Esophagus mucosa (tissue), 1 donor: ENCODE measurements around the gene SLC25A47. TPM values are rescaled to one million over a fixed set of nuclear protein-coding genes. Genes with fewer than 3 reads are reported as not detected.
A peak's percentile ranks its signal among the peaks of the same experiment; 100 is the strongest.
"Not testable (repeated sequence)": the region's sequence is repeated elsewhere in the genome, so short reads cannot be mapped to it uniquely, and the experiment has no call there.

Source experiments
- ATAC-seq: fragments of 200-7000 bp; cut with Tn5 transposase; one replicate; pipeline ENCODE4 v1.9.1; 2020
- total RNA-seq: library from RNA; stranded (reverse); gene quantifications from one replicate; pipeline ENCODE4 v1.2.4, GENCODE V29; 2023
- donor health status: DM: yes; HTN: yes; CAD: no.

Gene SLC25A47
- total RNA-seq, 1 donor from 2014 or later = not detected

DNA sequence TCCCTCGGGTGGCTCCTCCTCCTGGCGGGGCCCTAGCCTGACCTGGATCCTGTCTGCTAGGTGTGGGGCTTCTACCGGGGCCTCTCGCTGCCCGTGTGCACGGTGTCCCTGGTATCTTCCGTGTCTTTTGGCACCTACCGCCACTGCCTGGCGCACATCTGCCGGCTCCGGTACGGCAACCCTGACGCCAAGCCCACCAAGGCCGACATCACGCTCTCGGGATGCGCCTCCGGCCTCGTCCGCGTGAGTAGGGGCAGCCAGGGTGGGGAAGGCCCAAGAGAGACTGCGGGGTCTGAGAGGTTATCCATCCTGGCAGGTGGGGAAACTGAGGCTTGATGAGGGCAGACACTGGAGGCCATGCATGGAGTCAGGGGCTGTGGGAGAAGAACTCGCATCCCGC is 4.0 kb downstream of the SLC25A47 start:
- ATAC-seq = no peak

DNA sequence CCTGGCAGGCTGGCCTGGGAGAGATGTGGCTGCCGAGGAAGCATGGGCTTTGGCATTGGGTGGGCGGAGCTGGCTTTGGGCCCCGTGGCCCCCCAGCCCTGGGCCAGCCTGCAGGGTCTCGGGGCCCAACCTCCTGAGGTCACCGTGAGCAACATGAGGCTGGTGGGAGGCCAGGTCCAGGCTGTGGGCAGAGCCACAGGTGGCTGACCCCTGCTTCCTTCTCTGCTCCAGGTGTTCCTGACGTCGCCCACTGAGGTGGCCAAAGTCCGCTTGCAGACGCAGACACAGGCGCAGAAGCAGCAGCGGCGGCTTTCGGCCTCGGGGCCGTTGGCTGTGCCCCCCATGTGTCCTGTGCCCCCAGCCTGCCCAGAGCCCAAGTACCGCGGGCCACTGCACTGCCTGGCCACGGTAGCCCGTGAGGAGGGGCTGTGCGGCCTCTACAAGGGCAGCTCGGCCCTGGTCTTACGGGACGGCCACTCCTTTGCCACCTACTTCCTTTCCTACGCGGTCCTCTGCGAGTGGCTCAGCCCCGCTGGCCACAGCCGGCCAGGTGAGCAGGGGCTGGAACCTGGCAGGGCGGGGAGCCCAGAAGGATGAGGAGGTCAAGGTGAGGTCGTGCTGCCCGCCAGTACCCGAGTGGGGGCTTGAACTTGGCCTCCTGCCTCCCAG is 5.5 kb downstream of the SLC25A47 start:
- ATAC-seq = no peak

DNA sequence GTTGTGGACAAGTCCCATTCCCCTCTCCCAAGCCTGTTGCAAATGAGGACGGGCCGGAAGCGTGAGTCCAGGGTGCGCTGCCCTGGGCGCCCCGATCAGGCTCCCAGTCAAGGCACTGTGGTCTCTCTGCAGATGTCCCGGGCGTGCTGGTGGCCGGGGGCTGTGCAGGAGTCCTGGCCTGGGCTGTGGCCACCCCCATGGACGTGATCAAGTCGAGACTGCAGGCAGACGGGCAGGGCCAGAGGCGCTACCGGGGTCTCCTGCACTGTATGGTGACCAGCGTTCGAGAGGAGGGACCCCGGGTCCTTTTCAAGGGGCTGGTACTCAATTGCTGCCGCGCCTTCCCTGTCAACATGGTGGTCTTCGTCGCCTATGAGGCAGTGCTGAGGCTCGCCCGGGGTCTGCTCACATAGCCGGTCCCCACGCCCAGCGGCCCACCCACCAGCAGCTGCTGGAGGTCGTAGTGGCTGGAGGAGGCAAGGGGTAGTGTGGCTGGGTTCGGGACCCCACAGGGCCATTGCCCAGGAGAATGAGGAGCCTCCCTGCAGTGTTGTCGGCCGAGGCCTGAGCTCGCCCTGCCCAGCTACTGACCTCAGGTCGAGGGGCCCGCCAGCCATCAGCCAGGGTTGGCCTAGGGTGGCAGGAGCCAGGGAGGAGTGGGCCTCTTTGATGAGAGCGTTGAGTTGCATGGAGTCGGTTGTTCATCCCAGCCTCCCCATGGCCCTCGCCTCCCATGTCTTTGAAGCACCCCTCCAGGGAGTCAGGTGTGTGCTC is 6.3 kb downstream of the SLC25A47 start:
- ATAC-seq = no peak

- no peak for ATAC-seq
These were observed 6.8 kb downstream of the SLC25A47 start for GRCh38 chr14:100330007-100330344.

GRCh38 chr14:100330388-100330931 is 7.3 kb downstream of the SLC25A47 start:
- ATAC-seq = no peak

DNA sequence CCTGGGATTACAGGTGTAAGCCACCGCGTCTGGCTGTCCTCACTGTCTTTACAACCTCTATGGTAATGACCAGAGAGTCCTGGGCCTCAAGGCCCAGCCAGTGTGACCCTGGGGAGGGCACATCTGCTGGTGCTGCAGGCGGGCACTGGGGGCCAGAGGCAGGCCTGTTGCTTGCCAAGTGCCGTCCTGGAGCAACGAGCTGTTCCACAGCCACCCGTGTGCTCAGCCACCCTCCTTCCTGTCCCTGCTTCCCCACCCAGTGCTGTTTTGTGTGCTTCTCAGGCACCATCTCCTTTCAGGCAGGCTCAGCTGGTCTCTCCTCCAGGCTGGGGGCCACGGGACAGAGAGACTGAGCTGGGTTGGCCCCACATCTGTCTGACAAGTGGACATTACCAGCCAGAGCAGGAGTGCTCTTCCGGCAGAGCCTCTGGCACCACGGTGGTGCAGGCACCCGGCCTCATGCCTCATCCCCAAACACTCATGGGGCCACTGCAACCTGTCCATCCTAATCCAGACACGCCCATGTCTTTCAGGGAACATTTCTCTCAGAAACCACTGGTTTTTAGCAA is 9.0 kb downstream of the SLC25A47 start:
- no peak for ATAC-seq

GRCh38 chr14:100332797-100333196 is 9.7 kb downstream of the SLC25A47 start:
- ATAC-seq = peak; percentile 18

DNA sequence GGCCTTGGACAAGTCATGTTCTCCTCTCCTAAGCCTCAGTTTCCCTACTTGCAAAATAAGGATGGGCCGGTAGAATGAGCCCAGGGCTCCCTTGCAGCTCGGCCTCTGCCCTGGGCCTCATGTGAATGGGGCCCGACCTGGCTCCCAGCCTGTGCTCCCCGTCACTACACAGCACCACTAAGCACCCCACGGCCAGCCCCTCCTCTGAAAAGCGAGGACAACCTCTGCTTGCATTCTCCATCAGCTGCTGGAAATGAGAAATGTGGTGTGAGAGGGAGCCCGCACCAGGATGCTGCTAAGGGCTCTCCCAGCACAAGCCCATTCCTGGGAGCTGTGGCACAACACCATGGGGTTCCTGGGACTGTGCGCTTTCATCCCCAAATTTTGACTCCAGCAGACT is 10.2 kb downstream of the SLC25A47 start:
- ATAC-seq = no peak

DNA sequence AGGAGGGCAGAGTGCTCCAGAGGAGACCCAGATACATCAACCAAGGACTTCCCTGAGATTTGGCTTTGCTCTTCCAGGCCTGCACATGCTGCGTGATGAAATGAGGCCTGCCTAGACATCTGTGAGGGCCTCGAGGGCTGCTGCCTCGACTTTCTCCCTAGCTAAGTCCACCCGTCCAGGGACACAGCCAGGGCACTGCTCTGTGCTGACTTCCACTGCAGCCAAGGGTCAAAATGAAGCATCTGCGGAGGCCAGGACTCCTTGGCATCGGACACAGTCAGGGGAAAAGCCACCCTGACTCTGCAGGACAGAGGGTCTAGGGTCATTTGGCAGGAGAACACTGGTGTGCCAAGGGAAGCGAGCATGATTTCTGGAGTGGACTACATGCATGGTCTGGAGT is 10.7 kb downstream of the SLC25A47 start:
- ATAC-seq = no peak

DNA sequence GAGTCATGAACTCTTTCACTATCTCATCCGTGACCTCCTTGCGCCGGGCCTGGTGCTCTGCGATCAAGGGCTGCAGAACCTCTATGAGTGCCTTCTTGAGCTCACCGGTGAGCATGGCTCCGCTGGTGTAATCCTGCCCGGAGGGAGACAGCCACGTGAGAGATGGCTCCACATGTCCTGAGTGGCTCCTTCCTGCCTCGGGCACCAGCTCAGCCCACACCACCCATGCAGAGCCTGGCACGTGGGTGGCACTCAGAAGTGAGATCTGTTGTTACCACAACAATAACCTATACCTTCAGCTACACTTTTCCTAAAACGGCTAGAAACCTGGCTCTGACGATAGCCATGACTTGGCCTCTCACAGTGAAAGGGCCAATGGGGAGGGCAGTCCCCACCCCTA is 11.8 kb downstream of the SLC25A47 start:
- no peak for ATAC-seq

DNA sequence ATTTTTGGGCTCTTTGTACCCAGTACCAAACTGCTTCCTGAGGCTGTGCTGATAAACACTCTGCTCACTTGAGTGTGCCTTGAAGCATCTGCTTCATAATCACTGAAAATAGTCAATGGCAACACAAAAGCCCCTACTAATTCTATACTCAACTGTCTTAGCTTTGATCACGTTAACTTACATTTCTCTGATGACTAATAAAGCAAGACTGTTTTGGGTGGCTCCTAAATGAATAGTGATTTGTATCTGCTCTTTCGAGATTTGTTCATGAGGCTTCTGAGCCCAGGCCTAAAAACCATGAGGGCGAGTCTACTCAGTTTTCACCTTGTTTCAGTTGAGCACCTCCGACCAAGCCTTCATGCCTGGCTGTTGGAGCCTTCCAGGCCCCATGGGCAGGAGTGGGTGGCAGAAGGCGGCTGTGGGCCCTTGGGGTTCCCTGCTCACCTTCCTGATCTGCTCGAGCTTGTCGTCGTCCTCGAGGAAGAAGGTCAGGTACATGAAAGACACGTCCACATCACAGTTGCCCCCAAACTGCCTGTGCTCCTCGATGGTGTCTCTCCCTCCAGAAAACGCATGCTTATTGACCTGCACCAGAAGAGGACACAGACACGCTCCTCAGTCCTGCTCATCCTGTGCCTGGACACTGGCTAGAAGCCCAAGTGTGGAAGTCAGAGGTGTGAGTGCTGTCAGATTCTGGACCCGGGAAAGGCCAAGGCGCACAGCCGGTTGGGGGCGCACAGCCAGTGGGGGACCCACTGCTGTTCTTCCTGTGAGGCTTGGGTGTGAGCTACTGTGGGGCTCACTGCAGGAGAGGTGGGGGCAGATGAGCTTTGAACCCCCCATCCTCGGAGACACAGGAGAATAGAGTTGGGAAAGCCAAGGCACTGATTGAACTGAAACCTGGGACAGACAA is 13.7 kb downstream of the SLC25A47 start:
- no peak for ATAC-seq

GRCh38 chr14:100339766-100340422 is 16.8 kb downstream of the SLC25A47 start:
- ATAC-seq = no peak

DNA sequence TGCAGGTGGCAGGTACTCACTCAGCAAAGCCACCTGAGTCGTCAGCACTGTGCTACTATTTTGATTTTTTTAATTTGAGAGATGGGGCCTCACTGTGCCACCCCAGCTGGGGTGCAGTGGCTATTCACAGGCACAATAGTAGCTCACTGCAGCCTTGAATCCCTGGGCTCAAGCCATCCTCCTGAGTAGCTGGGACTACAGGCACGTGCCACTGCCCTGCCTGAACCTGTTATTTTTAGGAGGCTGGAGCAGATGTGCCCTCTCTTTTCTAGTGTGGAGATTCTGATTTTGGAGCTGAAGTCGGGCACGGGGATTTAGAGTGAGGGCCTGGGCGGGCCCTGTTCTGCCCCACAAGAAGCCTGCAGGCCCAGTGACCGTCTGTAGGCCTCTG is 17.3 kb downstream of the SLC25A47 start:
- peak; percentile 7 for ATAC-seq

DNA sequence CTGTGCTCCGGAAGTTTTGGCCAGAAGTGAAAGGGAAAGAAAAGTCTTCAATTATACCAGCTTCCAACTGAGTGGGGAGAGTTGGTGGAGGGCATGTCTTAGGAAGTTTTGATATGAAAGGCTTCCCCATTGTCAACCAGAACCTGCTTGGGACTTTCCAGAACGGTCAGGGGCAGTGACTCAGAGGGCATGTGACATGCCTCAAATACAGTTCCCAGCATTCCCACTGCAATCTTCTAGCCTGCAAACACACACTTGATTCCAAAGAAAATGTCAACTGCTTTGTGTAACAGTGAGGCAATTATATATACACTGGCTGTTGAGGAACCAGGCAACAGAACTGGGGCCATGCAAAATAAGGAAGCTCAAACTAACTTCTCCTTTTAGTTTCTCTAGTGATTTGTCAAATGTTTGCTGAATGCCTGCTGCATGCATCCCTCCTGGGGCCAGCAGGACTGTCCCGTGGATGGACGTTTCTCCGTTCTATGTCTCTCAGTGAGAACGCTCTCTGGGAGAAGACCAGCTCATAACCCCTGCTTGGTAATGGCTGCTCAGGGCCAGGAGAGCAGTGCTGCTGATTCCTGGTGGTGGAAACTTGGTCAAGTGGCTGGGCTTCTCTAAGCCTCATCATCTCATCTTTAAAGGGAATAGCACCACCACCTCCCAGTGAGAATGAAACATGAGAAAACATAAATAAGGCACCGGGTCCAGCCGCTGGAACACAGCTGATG is 18.3 kb downstream of the SLC25A47 start:
- ATAC-seq = peak; percentile 72

DNA sequence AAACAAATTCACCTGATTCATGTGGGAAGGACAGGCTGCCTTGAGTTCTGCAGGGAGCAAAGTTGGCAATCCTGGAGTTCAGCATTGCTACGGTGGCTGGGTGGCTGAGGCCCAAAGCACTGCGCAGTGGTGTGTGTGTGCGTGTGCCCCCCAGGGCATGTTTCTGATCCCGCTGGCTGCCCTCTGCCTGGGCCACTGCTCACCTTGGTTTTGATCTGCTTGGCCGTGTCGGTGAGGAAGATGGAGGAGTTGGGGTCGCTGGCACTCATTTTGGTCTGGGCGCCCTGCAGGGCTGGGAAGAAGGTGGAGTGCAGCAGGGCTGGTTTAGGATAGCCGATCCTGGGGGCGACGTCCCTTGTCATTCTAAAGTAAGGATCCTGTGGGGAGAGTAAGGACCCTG is 19.1 kb downstream of the SLC25A47 start:
- peak; percentile 21 for ATAC-seq

- ATAC-seq = not testable (repeated sequence)
These were observed 19.7 kb downstream of the SLC25A47 start for GRCh38 chr14:100342826-100343225.

DNA sequence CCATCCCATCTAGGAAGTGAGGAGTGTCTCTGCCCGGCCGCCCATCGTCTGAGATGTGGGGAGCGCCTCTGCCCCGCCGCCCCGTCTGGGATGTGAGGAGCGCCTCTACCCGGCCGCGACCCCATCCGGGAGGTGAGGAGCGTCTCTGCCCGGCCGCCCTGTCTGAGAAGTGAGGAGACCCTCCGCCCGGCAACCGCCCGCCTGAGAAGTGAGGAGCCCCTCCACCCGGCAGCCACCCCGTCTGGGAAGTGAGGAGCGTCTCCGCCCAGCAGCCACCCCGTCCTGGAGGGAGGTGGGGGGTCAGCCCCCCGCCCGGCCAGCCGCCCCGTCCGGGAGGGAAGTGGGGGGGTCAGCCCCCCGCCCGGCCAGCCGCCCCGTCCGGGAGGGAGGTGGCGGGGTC is 21.5 kb downstream of the SLC25A47 start:
- not testable (repeated sequence) for ATAC-seq

DNA sequence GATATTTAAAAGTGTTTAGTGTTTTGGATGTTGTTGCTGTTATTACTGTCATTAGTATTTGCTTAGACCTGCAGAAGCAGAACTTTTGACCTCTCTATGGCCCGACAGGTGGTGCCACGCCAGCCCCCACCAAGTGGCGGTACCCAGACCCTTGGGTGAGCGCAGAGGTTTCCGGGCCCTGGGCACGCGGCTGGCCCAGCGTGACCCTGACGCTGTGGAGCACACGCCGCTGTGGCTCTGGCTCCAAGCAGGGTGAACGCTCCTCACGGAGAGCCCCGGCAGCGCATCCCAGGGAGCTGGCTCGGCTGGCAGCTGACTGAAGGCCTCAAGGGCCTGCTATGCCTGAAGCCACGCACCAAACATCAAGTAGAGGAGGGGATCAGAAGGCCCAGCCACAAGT is 22.6 kb downstream of the SLC25A47 start:
- ATAC-seq = peak; percentile 8

DNA sequence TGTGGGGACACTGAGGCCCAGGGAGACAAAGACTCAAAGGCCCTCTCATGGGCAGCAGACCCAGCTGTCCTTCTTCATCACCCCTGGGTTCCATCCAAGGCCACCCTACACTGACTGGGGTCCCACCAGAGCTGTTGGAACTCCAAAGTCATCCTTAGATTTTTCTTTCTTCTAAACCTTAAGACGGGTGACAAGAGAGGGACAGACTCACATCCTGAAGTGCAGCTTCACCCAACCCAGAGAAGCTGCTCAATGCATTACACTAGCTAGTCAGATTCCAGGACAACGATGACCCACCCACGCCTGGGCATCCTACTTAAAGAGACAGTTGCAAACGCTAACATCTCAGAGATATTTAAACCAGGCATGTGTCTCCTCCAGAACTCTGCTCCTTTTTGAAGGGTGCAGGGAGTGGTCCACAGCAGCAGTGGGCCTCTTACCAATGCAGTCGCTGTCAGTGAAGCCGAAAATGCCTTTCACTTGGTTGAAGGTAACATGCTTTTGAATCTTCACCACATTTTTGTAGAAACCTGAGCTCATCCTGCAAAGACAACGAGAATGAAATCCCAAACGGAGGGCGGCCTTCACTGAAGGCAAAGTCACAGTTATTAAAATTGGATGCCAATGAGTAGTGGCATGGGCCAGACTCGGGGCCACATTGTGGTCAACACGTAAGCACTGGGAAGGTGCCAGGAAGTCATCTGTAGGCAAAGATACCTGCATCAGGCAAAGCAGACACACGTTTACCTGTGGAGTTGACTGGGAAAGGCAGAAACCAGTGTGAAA is 23.4 kb downstream of the SLC25A47 start:
- ATAC-seq = peak; percentile 19

- no peak for ATAC-seq
These were observed 25.2 kb downstream of the SLC25A47 start for GRCh38 chr14:100348253-100348729.
